GM11168 (cell line): Measurements from ENCODE around the gene BBIP1.

ENCODE experiments used
- in situ Hi-C: fragments of 300-500 bp; cut with MboI; formaldehyde crosslinking; loops from one replicate; pipeline ENCODE4 v1.12.0; 2022; ENCODE audit warnings: low sequenced_read_pairs; ENCODE audit not compliant: unreplicated experiment

Gene BBIP1

GRCh38 chr10:110918643-110919348, at the start of gene BBIP1:
BBIP1 (minus strand) TSS chr10:110919180; CDS start chr10:110918157, 1,023 bp downstream.
- in situ Hi-C loops = no loop called here

- in situ Hi-C loops = no loop called here
Observed at GRCh38 chr10:110967645-110968044, 48.7 kb upstream of the BBIP1 start.

GRCh38 chr10:110967009-110967630, 48.1 kb upstream of the BBIP1 start:
- in situ Hi-C loops = no loop called here

GRCh38 chr10:110966146-110966545, 47.2 kb upstream of the BBIP1 start:
- in situ Hi-C loops = no loop called here

- in situ Hi-C loops = no loop called here
Observed at GRCh38 chr10:110965216-110965615, 46.2 kb upstream of the BBIP1 start.

- in situ Hi-C loops = no loop called here
Observed at GRCh38 chr10:110964681-110965080, 45.7 kb upstream of the BBIP1 start.

- in situ Hi-C loops = no loop called here
Observed at GRCh38 chr10:110963162-110963561, 44.2 kb upstream of the BBIP1 start.

- in situ Hi-C loops = no loop called here
Observed at GRCh38 chr10:110962443-110962842, 43.5 kb upstream of the BBIP1 start.

GRCh38 chr10:110960333-110960712, 41.3 kb upstream of the BBIP1 start:
- in situ Hi-C loops = no loop called here

- in situ Hi-C loops = no loop called here
Observed at GRCh38 chr10:110959379-110960332, 40.7 kb upstream of the BBIP1 start.

- in situ Hi-C loops = no loop called here
Observed at GRCh38 chr10:110957606-110958005, 38.6 kb upstream of the BBIP1 start.

- in situ Hi-C loops = no loop called here
Observed at GRCh38 chr10:110951381-110951780, 32.4 kb upstream of the BBIP1 start.

GRCh38 chr10:110947061-110947595, 28.1 kb upstream of the BBIP1 start:
- in situ Hi-C loops = no loop called here

- in situ Hi-C loops = no loop called here
Observed at GRCh38 chr10:110946496-110946895, 27.5 kb upstream of the BBIP1 start.

GRCh38 chr10:110944792-110945396, 25.9 kb upstream of the BBIP1 start:
- in situ Hi-C loops = no loop called here

GRCh38 chr10:110939419-110939818, 20.4 kb upstream of the BBIP1 start:
- in situ Hi-C loops = no loop called here

GRCh38 chr10:110936757-110937156, 17.8 kb upstream of the BBIP1 start:
- in situ Hi-C loops = no loop called here

GRCh38 chr10:110932505-110933180, 13.7 kb upstream of the BBIP1 start:
- in situ Hi-C loops = no loop called here

GRCh38 chr10:110931769-110932381, 12.9 kb upstream of the BBIP1 start:
- in situ Hi-C loops = no loop called here
